Measurements from ENCODE around the gene USP51.

USP51 gene

GRCh38 chrX:55490974-55491373, 1.3 kb upstream of the USP51 start:
- TF ChIP-seq ZFX (IDR thresholded peaks at IDR 0.05; ENCODE audit: borderline replicate concordance), result no peak
- TF ChIP-seq, protein P1, sequence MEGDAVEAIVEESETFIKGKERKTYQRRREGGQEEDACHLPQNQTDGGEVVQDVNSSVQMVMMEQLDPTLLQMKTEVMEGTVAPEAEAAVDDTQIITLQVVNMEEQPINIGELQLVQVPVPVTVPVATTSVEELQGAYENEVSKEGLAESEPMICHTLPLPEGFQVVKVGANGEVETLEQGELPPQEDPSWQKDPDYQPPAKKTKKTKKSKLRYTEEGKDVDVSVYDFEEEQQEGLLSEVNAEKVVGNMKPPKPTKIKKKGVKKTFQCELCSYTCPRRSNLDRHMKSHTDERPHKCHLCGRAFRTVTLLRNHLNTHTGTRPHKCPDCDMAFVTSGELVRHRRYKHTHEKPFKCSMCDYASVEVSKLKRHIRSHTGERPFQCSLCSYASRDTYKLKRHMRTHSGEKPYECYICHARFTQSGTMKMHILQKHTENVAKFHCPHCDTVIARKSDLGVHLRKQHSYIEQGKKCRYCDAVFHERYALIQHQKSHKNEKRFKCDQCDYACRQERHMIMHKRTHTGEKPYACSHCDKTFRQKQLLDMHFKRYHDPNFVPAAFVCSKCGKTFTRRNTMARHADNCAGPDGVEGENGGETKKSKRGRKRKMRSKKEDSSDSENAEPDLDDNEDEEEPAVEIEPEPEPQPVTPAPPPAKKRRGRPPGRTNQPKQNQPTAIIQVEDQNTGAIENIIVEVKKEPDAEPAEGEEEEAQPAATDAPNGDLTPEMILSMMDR (IDR thresholded peaks at IDR 0.05), result no peak
- H3K27ac ChIP-seq, result no peak overlapping the region

GRCh38 chrX:55490121-55490520, 473 bp upstream of the USP51 start:
- H3K27ac ChIP-seq, result no peak overlapping the region
- no peak for TF ChIP-seq ZFX (IDR thresholded peaks at IDR 0.05; ENCODE audit: borderline replicate concordance)
- TF ChIP-seq, protein P1 (IDR thresholded peaks at IDR 0.05), result no peak

DNA sequence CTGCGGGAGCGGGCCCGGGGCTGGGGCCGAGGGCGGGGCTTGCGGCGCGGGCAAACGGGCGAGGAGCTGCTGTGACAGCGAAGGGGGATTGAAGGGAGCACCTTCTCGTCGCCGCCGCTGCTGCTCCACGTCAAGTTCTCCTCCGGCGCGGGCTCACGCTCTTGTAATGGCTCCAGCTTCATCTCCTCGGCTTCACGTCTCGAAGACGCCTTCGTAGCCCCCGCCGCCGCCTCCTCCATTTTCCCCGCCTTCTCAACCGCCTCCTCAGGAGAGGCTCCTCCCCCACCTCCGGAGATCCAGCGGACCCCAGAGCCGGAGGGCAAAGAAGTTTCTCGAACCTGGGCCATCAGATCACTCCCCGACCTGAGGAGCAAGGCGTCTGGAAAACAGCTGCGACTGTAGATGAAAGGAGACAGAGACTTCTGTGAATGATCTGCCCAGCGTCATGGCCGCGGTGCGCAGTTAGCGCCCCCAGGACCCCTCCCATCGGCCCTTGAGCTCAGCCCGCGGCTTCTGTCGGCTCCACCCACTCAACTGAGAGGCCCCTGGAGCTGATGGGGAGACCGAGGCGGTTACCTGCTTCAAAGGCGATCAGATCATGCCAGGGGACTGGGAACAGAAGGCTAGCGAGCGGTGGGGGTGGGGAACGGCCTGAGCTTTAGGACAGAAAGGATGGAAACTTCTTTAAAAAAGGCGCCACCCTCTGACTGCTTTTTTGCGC, 895 bp downstream of the USP51 start:
- TF ChIP-seq, protein P1 (IDR thresholded peaks at IDR 0.05), result no peak
- TF ChIP-seq ZFX (IDR thresholded peaks at IDR 0.05; ENCODE audit: borderline replicate concordance), result no peak
- 0 out of 2 replicates have a peak overlapping the region, but pooled peaks have one; percentile 25 for H3K27ac ChIP-seq

GRCh38 chrX:55488006-55488592, 1.5 kb downstream of the USP51 start:
- H3K27ac ChIP-seq, result no peak overlapping the region
- no peak for TF ChIP-seq ZFX (IDR thresholded peaks at IDR 0.05; ENCODE audit: borderline replicate concordance)
- TF ChIP-seq, protein P1 (IDR thresholded peaks at IDR 0.05), result no peak

DNA sequence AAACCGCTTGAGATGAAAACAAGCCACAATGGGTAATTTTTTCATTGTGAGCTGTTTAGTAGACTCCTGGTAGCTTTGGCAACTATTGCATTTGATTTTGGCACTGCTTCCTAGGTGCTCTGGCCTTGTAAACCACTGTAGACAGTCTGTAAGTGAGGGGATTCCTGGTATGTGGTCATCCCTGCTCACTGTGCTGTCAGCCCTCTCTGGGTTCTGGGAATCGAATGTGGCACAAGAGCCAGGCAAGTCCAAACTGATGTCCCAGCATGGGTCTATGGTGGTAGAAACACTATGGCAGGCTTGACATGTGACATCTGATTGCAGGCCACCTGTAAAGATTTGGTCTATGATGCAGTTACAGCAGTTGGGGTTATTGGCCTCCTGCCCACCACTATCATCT, 2.5 kb downstream of the USP51 start:
- no peak overlapping the region for H3K27ac ChIP-seq
- no peak for TF ChIP-seq ZFX (IDR thresholded peaks at IDR 0.05; ENCODE audit: borderline replicate concordance)
- TF ChIP-seq, protein P1 (IDR thresholded peaks at IDR 0.05), result no peak

GRCh38 chrX:55486736-55487135, 2.9 kb downstream of the USP51 start:
- H3K27ac ChIP-seq, result no peak overlapping the region
- TF ChIP-seq, protein P1 (IDR thresholded peaks at IDR 0.05), result no peak

DNA sequence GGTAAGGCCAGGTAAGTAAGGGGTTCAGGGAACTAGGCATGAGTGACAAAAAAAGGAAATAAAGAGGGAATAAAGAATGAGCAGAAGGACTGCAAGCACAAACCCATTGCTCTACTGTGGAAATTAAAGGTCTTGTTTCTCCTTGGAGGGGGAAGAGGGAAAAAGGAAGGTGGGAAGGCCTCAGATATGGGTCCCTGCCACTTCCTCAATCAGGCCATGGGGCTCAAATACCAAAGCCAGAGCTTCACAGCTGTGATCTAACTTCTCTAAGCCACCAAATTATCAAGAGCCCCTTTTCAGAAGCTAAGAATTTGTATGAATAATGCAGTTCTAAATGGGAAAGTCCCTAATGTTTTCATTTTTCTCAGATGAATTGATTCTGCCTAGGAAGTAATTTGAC, 4.7 kb downstream of the USP51 start:
- H3K27ac ChIP-seq, result no peak overlapping the region
- TF ChIP-seq, protein P1 (IDR thresholded peaks at IDR 0.05), result no peak
- TF ChIP-seq ZFX (IDR thresholded peaks at IDR 0.05; ENCODE audit: borderline replicate concordance), result no peak

Data from 22Rv1 (cell line).